NOMO-1 treated with DMSO at 0.1 percent for 48 hours (cell line): Measurements from ENCODE around the gene SLC15A4.
"Not testable (repeated sequence)": the region's sequence is repeated elsewhere in the genome, so short reads cannot be mapped to it uniquely, and the experiment has no call there.

ENCODE experiments used
- DNase-seq: peaks from one replicate; lab custom pipeline; 2025; ENCODE audit not compliant: unreplicated experiment; lab: John Stamatoyannopoulos, UW

The SLC15A4 gene

DNA sequence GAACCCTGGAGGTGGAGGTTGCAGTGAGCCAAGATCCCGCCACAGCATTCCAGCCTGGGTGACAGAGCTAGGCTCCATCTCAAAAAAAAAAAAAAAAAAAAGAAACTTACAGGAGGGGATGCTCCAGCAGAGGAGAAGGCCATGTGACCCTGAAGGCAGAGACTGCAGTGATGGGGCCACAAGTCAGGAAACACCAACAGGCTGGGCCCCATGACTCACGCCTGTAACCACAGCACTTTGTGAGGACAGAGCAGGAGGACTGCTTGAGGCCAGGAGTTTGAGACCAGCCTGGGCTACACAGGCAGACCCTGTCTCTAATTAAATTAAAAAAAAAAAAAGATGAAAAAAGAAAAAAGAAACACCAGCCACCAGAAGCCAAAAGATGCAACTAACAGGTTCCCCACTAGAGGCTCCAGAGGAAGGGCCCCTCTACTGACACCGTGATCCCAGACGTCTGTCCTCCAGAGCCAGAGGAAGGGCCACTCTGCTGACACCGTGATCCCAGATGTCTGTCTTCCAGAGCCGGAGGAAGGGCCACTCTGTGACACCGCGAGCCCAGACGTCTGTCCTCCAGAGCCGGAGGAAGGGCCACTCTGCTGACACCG is 20.4 kb upstream of the SLC15A4 start:
- DNase-seq, result peak; percentile 85

DNA sequence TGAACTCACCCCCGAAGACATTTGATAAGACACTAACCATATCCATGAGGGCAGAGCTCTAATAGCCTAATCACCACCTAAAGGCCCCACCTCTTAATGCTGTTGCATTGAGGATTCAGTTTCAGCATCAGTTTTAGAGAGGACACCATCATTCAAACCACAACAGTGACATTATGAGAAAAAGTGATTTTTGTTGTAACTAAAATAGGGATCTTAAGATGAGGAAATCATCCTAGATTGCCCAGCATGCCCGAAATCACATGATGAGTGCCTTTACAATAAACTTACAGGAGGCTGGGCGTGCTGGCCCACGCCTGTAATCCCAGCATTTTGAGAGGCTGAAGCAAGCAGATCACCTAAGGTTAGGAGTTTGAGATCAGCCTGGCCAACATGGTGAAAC is 19.8 kb upstream of the SLC15A4 start:
- peak; percentile 50 for DNase-seq

- no peak for DNase-seq
These were observed 18.8 kb upstream of the SLC15A4 start for GRCh38 chr12:128842579-128842978.

GRCh38 chr12:128840862-128841468 is 17.2 kb upstream of the SLC15A4 start:
- peak; percentile 67 for DNase-seq

GRCh38 chr12:128839885-128840284 is 16.1 kb upstream of the SLC15A4 start:
- DNase-seq, result not testable (repeated sequence)

GRCh38 chr12:128833418-128833817 is 9.7 kb upstream of the SLC15A4 start:
- DNase-seq, result no peak

GRCh38 chr12:128830505-128830893 is 6.7 kb upstream of the SLC15A4 start:
- DNase-seq, result peak; percentile 98

DNA sequence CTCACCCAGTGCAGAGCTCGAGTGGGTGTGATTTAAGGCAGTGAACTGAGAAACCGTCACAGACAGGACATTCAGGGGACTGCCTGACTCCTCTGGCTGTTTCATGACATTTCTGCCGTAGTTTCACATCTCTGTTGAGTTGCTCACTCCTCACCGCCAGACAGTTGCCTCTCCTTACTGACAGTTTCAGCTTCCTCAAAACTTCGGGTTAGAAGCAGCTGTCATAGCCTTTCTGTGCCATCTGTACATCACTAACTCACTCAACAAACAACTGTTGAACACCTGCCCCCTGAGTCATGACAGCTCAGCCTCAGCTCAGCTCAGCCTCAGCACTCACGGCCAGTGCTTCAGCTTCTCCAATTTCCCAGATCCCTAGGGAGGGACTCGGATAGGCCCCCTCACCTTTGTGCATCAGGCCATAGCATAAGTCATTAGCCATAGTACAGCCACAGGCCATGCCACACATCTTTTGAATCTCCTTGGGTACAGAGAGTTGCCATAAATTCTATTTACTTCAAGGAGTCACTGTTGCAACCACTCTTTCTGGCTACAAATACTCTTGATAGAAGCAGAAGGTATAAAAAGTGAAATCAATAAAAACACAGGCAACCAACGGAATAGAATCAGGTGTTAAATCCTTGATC is 6.2 kb upstream of the SLC15A4 start:
- DNase-seq, result peak; percentile 98

- DNase-seq, result no peak
These were observed 4.0 kb upstream of the SLC15A4 start for GRCh38 chr12:128827724-128828123.

DNA sequence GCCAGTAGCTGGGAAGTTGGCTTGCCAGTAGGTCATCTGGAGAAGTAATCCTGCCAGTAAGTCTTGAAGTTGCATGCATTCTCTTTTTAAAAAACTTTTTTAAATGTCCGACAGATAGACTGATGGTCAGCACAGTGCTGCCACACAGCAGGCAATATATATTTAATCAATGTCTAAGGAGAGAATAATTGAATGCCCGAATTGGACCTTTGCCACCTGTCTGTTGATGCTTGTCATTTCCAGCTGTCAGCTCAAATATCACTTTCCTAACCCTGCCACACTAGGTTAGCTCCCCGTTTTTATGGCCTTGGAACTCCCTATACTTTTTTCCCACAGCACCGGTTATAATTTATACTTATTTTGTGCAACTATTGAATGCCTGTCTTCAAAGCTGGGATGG is 2.1 kb upstream of the SLC15A4 start:
- DNase-seq, result no peak

GRCh38 chr12:128823216-128823915 is 392 bp downstream of the SLC15A4 start:
- no peak for DNase-seq

- DNase-seq, result peak; percentile 82
These were observed 2.9 kb downstream of the SLC15A4 start for GRCh38 chr12:128820723-128821432.

DNA sequence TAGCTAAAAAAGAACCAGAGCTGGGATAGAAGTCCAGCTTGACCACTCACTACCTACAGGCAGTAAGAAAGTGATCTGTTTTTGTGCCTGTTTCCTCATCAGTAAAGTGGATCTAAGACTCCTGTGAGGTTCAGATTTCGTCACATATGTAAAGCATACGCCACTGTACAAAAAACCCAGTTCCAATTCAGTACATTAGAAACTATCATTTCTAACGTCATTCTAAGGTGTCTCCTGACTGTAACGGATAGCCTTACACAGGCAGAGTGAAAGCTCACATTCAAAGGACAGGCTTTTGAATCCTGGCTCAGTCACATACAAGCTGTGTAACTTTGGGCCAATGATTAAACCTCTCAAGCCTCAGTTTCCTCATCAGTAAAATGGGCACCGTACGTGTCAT is 3.5 kb downstream of the SLC15A4 start:
- no peak for DNase-seq

DNA sequence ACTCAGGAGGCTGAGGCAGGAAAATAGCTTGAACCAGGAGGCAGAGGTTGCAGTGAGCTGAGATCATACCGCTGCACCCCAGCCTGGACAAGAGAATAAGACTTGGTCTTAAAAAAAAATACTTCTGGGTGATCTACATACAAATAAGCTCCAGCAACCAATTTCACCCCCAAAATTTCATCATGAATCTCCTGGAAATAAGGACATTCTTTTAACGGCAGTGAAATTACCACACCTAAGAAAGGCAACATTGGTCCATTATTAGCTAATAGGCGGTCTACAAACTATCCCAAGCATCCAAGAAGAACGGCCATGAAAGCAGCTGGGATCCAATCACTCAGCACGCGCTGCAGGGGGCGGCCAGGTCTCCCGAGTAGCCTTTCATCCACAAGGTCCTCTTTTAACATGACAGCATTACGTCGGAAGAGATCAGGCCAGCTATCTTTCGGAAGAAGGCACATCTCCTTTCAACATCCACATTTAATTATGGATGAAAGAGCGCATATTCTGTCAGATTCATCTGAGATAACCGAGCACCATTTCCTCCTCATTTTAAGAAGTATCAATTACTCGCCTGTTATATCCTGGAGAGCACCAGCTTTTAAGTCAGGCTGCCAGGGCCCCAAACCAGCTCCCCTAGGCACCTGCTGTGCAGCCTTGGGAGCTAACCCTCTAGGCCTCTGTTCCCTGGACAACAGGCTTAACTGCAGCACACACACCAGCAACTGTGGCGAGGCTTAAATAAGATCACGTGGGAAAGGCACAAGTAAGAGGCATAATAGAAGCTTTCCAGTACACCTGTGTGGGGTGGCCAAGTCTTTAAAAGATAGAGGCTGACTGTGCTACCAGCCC is 4.2 kb downstream of the SLC15A4 start:
- DNase-seq, result no peak

DNA sequence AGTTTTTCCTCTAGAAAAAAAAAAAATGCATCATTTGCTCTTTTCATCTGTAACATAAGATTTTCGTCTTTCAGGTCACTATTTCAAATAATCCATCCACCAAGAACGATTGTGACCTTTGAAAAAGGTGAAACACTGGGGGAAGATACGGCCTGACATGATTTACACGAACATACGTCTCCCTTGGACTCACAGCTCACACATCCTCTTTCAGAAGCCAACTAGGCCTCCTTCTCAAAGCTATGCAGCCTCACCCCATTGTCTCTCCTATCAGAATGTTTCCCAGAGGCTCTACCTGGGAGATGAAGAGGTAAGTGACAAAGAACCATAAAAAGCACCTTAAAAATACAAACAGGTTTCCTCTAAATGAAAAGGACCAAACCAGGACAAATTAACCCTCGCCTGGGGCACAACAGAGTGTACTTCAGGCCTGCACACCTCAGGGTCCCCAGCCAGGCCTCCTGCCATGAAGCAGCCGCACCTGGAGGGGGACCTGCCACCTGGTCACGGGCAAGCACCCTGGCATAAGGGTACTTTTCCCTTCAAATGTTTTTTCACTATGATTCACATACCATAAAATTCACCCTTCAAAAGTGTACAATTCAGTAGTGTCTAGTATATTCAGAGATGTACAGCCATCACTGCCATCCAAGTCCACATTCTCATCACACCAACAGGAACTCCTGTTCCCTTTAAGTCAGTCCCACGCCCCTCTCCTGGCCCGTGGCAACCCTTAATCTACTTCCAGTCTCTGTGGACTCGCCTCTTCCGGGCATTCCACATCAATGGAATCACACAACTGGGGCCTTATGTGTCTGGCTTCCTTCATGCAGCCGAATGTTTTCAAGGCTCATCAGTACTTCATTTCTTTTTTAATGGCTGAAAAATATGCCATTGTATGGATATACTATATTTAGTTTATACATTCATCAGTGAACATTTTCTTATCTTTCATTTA is 5.4 kb downstream of the SLC15A4 start:
- peak; percentile 17 for DNase-seq

GRCh38 chr12:128817111-128818015 is 6.4 kb downstream of the SLC15A4 start:
- DNase-seq, result no peak

DNA sequence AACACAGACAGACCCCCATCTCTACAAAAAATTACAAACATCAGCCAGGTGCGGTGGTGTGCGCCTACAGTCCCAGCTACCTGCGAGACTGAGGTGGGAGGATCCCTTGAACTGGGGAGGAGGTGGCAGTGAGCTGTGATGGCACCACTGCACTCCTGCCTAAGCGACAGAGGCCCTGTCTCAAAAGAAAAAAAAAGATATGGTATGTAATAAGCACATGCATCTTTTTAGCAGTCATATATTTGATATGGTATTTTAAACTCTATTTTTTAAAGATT is 7.2 kb downstream of the SLC15A4 start:
- DNase-seq, result no peak

GRCh38 chr12:128815779-128816642 is 7.7 kb downstream of the SLC15A4 start:
- no peak for DNase-seq
